Activated naive CD8-positive, alpha-beta T cell treated with anti-CD3 and anti-CD28 coated beads, Interleukin-2, amount 10 ng/mL, durations not matched to agents 7 days and 5 days (primary cell): ENCODE results near the gene TSR3. TPM values are rescaled to one million over a fixed set of nuclear protein-coding genes. Genes with fewer than 3 reads are reported as not detected.

Experiments
- ATAC-seq: fragments of 150-1000 bp; cut with Tn5 transposase; one replicate; pipeline ENCODE4 v1.10.0; 2021; ENCODE audit warnings: low read depth, moderate library complexity
- POLR2A ChIA-PET: fragments of 350-600 bp; sonication (Branson Sonifier 250); formaldehyde crosslinking; loops from one replicate; lab custom pipeline; 2021; ENCODE audit warnings: antibody characterized with exemption; lab: Charles Lee
- DNase-seq: peaks from one replicate; pipeline ENCODE4 v3.0.0; 2021
- H3K27ac Mint-ChIP-seq: one replicate; pipeline ENCODE4 v1.8.0; 2022; ENCODE audit warnings: mild to moderate bottlenecking, mixed read lengths
- H3K27me3 Mint-ChIP-seq: one replicate; pipeline ENCODE4 v1.8.0; 2022; ENCODE audit warnings: mild to moderate bottlenecking, moderate library complexity, mixed read lengths
- H3K36me3 Mint-ChIP-seq: one replicate; pipeline ENCODE4 v1.8.0; 2021; ENCODE audit warnings: mild to moderate bottlenecking, mixed read lengths
- H3K4me1 Mint-ChIP-seq: one replicate; pipeline ENCODE4 v1.8.0; 2021; ENCODE audit warnings: mixed read lengths
- H3K4me3 Mint-ChIP-seq: one replicate; pipeline ENCODE4 v1.8.0; 2022; ENCODE audit warnings: mild to moderate bottlenecking, moderate library complexity, mixed read lengths
- H3K9me3 Mint-ChIP-seq: one replicate; pipeline ENCODE4 v1.8.0; 2021; ENCODE audit warnings: mixed read lengths
- total RNA-seq, 2 experiments: library from RNA; stranded (reverse); gene quantifications; one replicate each; pipeline ENCODE4 v1.2.3, GENCODE V29; 2021

Gene TSR3
- total RNA-seq, 2 experiments from 2014 or later, result 43.8 to 44.2 TPM

DNA sequence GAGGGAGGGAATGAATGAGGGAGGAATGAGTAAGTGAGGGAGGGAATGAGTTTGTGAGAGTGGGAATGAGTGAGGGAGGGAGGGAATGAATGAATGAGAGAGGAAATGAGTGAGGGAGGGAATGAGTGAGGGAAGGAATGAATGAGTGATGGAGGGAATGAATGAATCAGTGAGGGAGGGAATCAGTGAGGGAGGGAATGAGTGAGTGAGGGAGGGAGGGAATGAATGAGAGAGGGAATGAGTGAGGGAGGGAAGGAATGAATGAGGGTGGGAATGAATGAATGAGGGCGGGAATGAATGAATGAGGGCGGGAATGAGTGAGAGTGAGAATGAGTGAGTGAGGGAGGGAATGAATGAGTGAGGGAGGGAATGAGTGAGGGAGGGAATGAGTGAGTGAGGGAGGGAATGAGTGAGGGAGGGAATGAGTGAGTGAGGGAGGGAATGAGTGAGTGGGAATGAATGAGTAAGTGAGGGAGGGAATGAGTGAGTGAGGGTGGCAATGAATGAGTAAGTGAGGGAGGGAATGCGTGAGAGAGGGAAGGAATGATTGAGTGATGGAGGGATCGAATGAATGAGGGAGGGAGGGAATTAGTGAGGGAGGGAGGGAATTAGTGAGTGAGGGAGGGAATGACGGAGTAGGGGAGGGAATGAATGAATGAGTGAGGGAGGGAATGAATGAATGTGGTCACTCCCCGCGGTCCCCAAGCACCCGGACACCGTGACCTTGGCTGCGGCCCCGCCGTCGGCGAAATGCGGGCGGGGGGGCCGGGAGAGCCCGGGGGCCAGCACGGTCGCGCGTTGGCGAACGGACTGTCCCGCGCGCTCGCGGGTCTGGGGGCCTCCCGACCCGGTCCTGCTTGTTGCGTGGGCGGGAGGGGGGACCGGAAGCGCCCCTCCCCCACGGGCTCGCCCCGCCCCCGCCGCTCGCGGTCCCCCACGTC, 43.4 kb downstream of the TSR3 start:
- H3K27me3 Mint-ChIP-seq, result no peaks in the 10 kb centered on the region
- peaks cover 41% of the 10 kb centered on the region for H3K4me1 Mint-ChIP-seq
- ATAC-seq, result no peak
- DNase-seq, result no peak
- peak overlapping the region; percentile 90 for H3K4me3 Mint-ChIP-seq
- POLR2A ChIA-PET, result interaction anchor here (0.6 to 1.6 kb wide), 4 partner anchors 24 to 474 kb away, joined by 3 to 13 read pairs (median 9); partner anchors contain the start of genes BAIAP3, CRAMP1, IFT140 and NUBP2
- no peaks in the 10 kb centered on the region for H3K9me3 Mint-ChIP-seq
- peak overlapping the region; percentile 99 for H3K27ac Mint-ChIP-seq
- H3K36me3 Mint-ChIP-seq, result peaks cover 11% of the 10 kb centered on the region

DNA sequence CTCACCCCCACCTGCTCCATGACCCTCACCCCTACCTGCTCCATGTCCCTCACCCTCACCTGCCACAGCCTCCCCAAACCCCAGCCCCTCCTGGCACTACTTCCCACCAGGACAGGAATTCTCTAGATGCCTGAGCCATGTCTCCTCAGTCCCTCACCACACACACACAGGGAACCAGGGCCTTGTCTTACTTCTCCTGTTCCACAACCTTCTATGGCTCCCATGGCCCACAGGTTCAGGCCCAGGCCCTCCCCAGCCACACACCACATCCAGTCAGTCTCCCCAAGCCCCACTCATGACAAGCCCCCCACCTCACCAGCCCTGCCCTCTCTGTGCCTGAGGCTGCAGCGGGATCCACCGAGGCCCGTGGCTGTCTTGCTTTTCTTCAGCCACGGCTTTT, 45.3 kb downstream of the TSR3 start:
- DNase-seq (no peak), ATAC-seq (no peak)
- H3K9me3 Mint-ChIP-seq, result no peaks in the 10 kb centered on the region
- H3K27ac Mint-ChIP-seq, result peak overlapping the region; percentile 73
- H3K27me3 Mint-ChIP-seq, result no peaks in the 10 kb centered on the region
- POLR2A ChIA-PET, result interaction anchor here (1.2 kb wide), 1 partner anchor 305 kb away, joined by 3 read pairs; the partner anchor contains the start of gene IFT140
- H3K4me3 Mint-ChIP-seq, result peak overlapping the region; percentile 30
- H3K4me1 Mint-ChIP-seq, result peaks cover 40% of the 10 kb centered on the region
- H3K36me3 Mint-ChIP-seq, result peaks cover 11% of the 10 kb centered on the region

DNA sequence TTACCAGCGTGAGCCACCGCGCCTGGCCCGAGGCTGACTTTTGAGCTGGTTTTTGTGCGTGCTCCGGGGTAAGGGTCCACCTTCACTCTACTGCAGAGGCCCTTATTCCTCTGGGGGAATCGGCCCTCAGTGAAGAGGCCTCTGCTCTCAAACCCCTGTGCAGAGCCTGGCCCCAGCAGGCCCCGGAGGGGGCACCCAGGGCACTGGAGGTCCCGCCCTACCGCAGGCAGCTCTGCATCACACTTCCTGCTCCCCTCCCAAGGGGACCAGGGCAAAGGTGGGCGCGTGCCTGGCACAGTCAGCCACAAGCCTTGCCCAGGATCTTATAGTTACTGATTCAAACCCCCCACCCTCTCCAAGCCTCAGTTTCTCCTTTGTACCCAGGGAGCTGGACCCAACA, 45.9 kb downstream of the TSR3 start:
- ATAC-seq (no peak), DNase-seq (no peak)
- peaks cover 35% of the 10 kb centered on the region for H3K4me1 Mint-ChIP-seq
- POLR2A ChIA-PET, result interaction anchor here (1.2 kb wide), 1 partner anchor 306 kb away, joined by 3 read pairs; the partner anchor contains the start of gene IFT140
- H3K4me3 Mint-ChIP-seq, result peak overlapping the region; percentile 30
- H3K27me3 Mint-ChIP-seq, result no peaks in the 10 kb centered on the region
- H3K9me3 Mint-ChIP-seq, result no peaks in the 10 kb centered on the region
- H3K27ac Mint-ChIP-seq, result peak overlapping the region; percentile 73
- peaks cover 8% of the 10 kb centered on the region for H3K36me3 Mint-ChIP-seq

DNA sequence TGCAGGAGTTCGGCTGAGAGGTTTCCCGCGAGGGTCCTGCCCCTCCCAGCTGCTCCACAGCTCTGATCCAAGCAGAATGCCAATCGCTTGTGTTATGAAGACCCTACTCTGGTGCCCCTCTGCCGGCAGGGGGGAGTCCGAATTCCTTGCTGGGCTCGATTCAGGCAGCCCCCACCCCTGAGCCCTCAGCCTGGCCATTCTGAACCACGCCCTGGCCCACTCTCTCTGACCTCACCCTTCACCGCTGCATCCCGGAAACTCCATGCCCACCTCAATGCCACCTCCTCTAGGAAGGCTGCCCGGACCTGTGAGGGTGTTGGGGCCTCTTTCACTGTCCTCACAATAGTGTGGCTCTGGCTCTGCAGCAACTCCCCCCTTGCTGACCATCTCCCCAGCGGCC, 50.1 kb downstream of the TSR3 start:
- no peak for ATAC-seq
- POLR2A ChIA-PET, result interaction anchor here (1.0 kb wide), 1 partner anchor 41 kb away, joined by 3 read pairs; no protein-coding TSS in a partner anchor
- H3K9me3 Mint-ChIP-seq, result no peaks in the 10 kb centered on the region
- no peaks in the 10 kb centered on the region for H3K36me3 Mint-ChIP-seq
- peaks cover 28% of the 10 kb centered on the region for H3K4me1 Mint-ChIP-seq
- peaks cover 5% of the 10 kb centered on the region for H3K27me3 Mint-ChIP-seq
- DNase-seq, result no peak
- H3K27ac Mint-ChIP-seq, result peak overlapping the region; percentile 42
- H3K4me3 Mint-ChIP-seq, result peak overlapping the region; percentile 35

DNA sequence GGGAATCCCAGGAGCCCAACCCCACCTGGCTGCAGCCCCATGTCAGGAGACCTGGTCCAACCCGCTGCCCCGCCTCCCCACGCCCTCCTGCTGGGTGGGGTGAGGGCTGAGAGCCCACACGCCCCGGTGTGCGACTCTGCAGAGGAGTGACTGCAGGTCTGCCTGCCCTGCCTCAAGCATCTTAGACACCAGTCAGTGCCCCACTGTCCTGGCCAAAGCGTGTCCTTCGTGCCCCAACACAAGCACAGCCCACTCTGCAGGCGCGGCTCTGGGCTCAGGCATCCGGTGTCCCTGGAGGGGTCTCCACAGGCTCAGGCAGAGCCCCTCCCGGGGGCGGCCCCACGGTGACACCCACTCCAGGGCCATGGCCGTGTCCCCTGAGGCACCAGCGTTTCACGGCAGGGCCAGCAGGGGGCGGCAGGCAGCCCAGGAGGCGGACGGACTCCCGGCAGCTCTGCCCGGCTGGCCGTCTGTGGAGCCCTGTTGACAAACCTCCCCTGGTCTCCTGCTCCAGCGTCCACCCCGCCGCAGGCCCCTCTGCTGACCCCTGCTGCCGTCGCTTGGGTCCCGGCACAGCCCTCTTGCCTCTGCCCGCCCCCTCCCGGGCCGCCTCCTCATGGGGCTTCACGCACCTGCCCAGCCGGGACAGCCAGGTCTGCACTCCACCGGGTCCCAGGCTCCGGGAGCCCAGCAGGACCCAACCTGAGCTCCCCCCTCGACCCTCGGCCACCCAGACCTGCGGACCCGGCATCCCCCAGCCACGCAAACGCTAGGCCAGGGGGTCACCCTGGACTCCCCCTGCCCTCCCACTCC, 50.8 kb downstream of the TSR3 start:
- ATAC-seq (peak; percentile 71), DNase-seq (peak; percentile 90)
- peaks cover 22% of the 10 kb centered on the region for H3K4me1 Mint-ChIP-seq
- peak overlapping the region; percentile 35 for H3K4me3 Mint-ChIP-seq
- POLR2A ChIA-PET, result interaction anchor here (1.0 kb wide), 1 partner anchor 41 kb away, joined by 3 read pairs; no protein-coding TSS in a partner anchor
- H3K9me3 Mint-ChIP-seq, result no peaks in the 10 kb centered on the region
- H3K27ac Mint-ChIP-seq, result no peak overlapping the region
- H3K36me3 Mint-ChIP-seq, result no peaks in the 10 kb centered on the region
- peaks cover 6% of the 10 kb centered on the region for H3K27me3 Mint-ChIP-seq

DNA sequence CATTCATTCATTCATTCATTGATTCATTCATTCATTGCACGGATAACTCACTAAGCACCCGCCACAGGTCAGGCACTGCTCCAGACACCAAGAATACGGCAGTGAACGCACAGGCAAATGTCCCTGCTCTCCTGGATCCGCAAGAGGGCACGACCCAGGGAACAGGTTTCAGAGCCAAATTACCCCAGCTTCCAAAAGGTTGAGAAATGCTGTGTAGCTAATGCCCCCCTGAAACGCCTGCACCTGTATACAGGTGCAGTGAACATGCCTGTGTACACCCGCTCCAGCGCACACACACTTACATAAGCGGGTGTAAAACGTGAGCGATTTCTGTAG, 51.8 kb downstream of the TSR3 start:
- Mint-ChIP-seq H3K27ac (no peak overlapping the region), H3K9me3 (no peaks in the 10 kb centered on the region), H3K4me3 (no peak overlapping the region), H3K4me1 (peaks cover 20% of the 10 kb centered on the region), H3K36me3 (no peaks in the 10 kb centered on the region), H3K27me3 (peaks cover 6% of the 10 kb centered on the region)
- DNase-seq (no peak), ATAC-seq (no peak)
- POLR2A ChIA-PET, result no interaction called here

Other genes starting within 250 kb of the TSR3 start
- gene CACNA1H, start 198.8 kb downstream of the TSR3 start, total RNA-seq, result 1 to 10 TPM; 2.0 to 2.9 TPM
- not detected for gene TPSG1, start 126.6 kb downstream of the TSR3 start, total RNA-seq
- gene TPSB2, start 121.7 kb downstream of the TSR3 start, total RNA-seq, result not detected
- not detected for gene TPSAB1, start 111.2 kb downstream of the TSR3 start, total RNA-seq
- not detected for gene TPSD1, start 95.8 kb downstream of the TSR3 start, total RNA-seq
- gene UBE2I, start 42.2 kb downstream of the TSR3 start, total RNA-seq, result 100 to 1,000 TPM; 211 to 232 TPM
- gene BAIAP3, start 18.2 kb downstream of the TSR3 start, total RNA-seq, result 10 to 100 TPM; 27.4 to 31.2 TPM
- gene GNPTG, start 53 bp upstream of the TSR3 start, total RNA-seq, result 10 to 100 TPM; 43.2 to 46.5 TPM
- gene UNKL, start 62.8 kb upstream of the TSR3 start, total RNA-seq, result 10 to 100 TPM; 60.4 to 68.7 TPM
- 10 to 100 TPM; 14.0 to 15.0 TPM for gene UQCC4, start 68.9 kb upstream of the TSR3 start, total RNA-seq
- 1 to 10 TPM in 1 of 2 experiments, under 1 TPM in 1; 0.57 to 1.2 TPM for gene PERCC1, start 79.2 kb upstream of the TSR3 start, total RNA-seq
- 1 to 10 TPM; 6.1 to 6.5 TPM for gene CCDC154, start 92.7 kb upstream of the TSR3 start, total RNA-seq
- gene CLCN7, start 123.2 kb upstream of the TSR3 start, total RNA-seq, result 10 to 100 TPM; 69.7 to 72.2 TPM
- not detected for gene PTX4, start 137.1 kb upstream of the TSR3 start, total RNA-seq
- gene TELO2, start 141.5 kb upstream of the TSR3 start, total RNA-seq, result 10 to 100 TPM; 53.9 to 57.1 TPM
- gene TMEM204, start 181.8 kb upstream of the TSR3 start, total RNA-seq, result 10 to 100 TPM; 68.3 to 72.0 TPM